Loucy (cell line): ENCODE measurements around the gene ZNRF1.

ENCODE experiments used
- EZH2phosphoT487 ChIP-seq: fragments of 200-600 bp; IDR thresholded peaks from 2 replicates; pipeline ENCODE4 v1.6.1; 2018; ENCODE audit warnings: antibody characterized with exemption, mild to moderate bottlenecking, moderate library complexity, borderline replicate concordance
- TF ChIP-seq, protein P1 (sequence below): fragments of 200-600 bp; sonication (generic); conservative IDR thresholded peaks from 2 replicates; pipeline ENCODE4 v1.5.1; 2014; ENCODE audit warnings: mild to moderate bottlenecking, antibody characterized with exemption, low read length

- TF ChIP-seq, protein P1, sequence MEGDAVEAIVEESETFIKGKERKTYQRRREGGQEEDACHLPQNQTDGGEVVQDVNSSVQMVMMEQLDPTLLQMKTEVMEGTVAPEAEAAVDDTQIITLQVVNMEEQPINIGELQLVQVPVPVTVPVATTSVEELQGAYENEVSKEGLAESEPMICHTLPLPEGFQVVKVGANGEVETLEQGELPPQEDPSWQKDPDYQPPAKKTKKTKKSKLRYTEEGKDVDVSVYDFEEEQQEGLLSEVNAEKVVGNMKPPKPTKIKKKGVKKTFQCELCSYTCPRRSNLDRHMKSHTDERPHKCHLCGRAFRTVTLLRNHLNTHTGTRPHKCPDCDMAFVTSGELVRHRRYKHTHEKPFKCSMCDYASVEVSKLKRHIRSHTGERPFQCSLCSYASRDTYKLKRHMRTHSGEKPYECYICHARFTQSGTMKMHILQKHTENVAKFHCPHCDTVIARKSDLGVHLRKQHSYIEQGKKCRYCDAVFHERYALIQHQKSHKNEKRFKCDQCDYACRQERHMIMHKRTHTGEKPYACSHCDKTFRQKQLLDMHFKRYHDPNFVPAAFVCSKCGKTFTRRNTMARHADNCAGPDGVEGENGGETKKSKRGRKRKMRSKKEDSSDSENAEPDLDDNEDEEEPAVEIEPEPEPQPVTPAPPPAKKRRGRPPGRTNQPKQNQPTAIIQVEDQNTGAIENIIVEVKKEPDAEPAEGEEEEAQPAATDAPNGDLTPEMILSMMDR: no peak
- no peak for TF ChIP-seq EZH2phosphoT487
Measured at GRCh38 chr16:74975591-74975990, 23.2 kb upstream of the ZNRF1 start.
